Hypothalamus (tissue), 51 donors: ENCODE results near the gene PRKCZ.

Source experiments
- DNase-seq, 51 donors: peaks; one replicate each; lab custom pipeline; 2025; lab: John Stamatoyannopoulos, UW

Gene PRKCZ

GRCh38 chr1:2060072-2060471, 9.9 kb downstream of the PRKCZ start:
- DNase-seq: peak in 2 of 51 donors; percentile 7 to 17

- no peak for DNase-seq
Measured at GRCh38 chr1:2060535-2060934, 10.3 kb downstream of the PRKCZ start.

- no peak for DNase-seq
Measured at GRCh38 chr1:2061065-2061778, 11.0 kb downstream of the PRKCZ start.

GRCh38 chr1:2065699-2066098, 15.5 kb downstream of the PRKCZ start:
- no peak for DNase-seq

GRCh38 chr1:2067393-2067792, 17.2 kb downstream of the PRKCZ start:
- no peak for DNase-seq

- DNase-seq: no peak
Measured at GRCh38 chr1:2067981-2068380, 17.8 kb downstream of the PRKCZ start.

- DNase-seq: no peak
Measured at GRCh38 chr1:2068951-2069350, 18.7 kb downstream of the PRKCZ start.

- DNase-seq: no peak
Measured at GRCh38 chr1:2070016-2070415, 19.8 kb downstream of the PRKCZ start.

GRCh38 chr1:2070800-2071530, 20.8 kb downstream of the PRKCZ start:
- no peak for DNase-seq

GRCh38 chr1:2072109-2072806, 22.0 kb downstream of the PRKCZ start:
- DNase-seq: no peak

GRCh38 chr1:2072891-2073290, 22.7 kb downstream of the PRKCZ start:
- DNase-seq: no peak

GRCh38 chr1:2073382-2074230, 23.4 kb downstream of the PRKCZ start:
- peak in 49 of 51 donors; percentile 19 to 91 (median 70) for DNase-seq

- peak in 2 of 51 donors; percentile 18 to 51 for DNase-seq
Measured at GRCh38 chr1:2074396-2074795, 24.2 kb downstream of the PRKCZ start.

GRCh38 chr1:2074944-2075740, 24.9 kb downstream of the PRKCZ start:
- peak in 28 of 51 donors; percentile 14 to 67 (median 40) for DNase-seq

- DNase-seq: no peak
Measured at GRCh38 chr1:2076826-2077225, 26.6 kb downstream of the PRKCZ start.

GRCh38 chr1:2078170-2078569, 28.0 kb downstream of the PRKCZ start:
- no peak for DNase-seq

GRCh38 chr1:2079396-2080085, 29.3 kb downstream of the PRKCZ start:
- no peak for DNase-seq

GRCh38 chr1:2080140-2080539, 29.9 kb downstream of the PRKCZ start:
- DNase-seq: no peak

- no peak for DNase-seq
Measured at GRCh38 chr1:2080884-2081283, 30.7 kb downstream of the PRKCZ start.
